ENCODE measurements around the gene ATP8B1. TPM values are rescaled to one million over a fixed set of nuclear protein-coding genes. Genes with fewer than 3 reads are reported as not detected.

The ATP8B1 gene
- total RNA-seq, 1 experiment from 2014 or later = 62.3 TPM

- H3K27me3 Mint-ChIP-seq (ENCODE audit: unreplicated experiment) = no peaks in the 10 kb centered on the region
- TF ChIP-seq CTCF (IDR thresholded peaks at IDR 0.05; ENCODE audit: unreplicated experiment) = no peak
- H3K9me3 Mint-ChIP-seq (ENCODE audit: low read depth, unreplicated experiment) = no peaks in the 10 kb centered on the region
- no peak overlapping the region for H3K4me3 Mint-ChIP-seq (ENCODE audit: low read depth, unreplicated experiment)
- intact Hi-C loops (cut with micrococcal nuclease; ENCODE audit: unreplicated experiment) = no loop called here
- H3K4me1 Mint-ChIP-seq (ENCODE audit: low read depth, unreplicated experiment) = peaks cover 35% of the 10 kb centered on the region
- H3K27ac Mint-ChIP-seq (ENCODE audit: unreplicated experiment) = peak overlapping the region; percentile 42
- DNase-seq = no peak
- peaks cover 27% of the 10 kb centered on the region for H3K36me3 Mint-ChIP-seq (ENCODE audit: insufficient read depth, unreplicated experiment)
- BruUV-seq (replicated peaks) = no TSS peak
- CTCF ChIA-PET = interaction anchor here (0.6 to 1.4 kb wide), 2 partner anchors 14 to 232 kb away, joined by 3 to 4 read pairs; no protein-coding TSS in a partner anchor
Observed at GRCh38 chr18:57806201-57806977, 3.3 kb upstream of the ATP8B1 start.

DNA sequence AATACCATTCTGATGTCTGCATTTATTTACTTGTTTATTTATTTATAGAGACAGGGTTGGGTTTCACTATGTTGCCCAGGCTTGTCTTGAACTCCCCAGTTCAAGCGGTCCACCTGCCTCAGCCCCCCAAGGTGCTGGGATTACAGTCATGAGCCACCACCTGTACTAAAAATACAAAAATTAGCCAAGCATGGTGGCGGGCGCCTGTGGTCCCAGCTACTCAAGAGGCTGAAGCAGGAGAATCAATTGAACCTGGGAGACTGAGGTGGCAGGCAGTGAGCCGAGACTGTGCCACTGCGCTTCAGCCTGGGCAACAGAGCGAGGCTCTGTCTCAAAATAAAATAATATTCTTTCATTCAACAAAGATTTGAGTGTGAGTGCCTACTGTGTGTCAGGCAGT, 2.0 kb upstream of the ATP8B1 start:
- no peaks in the 10 kb centered on the region for H3K27me3 Mint-ChIP-seq (ENCODE audit: unreplicated experiment)
- CTCF ChIA-PET = no interaction called here

DNA sequence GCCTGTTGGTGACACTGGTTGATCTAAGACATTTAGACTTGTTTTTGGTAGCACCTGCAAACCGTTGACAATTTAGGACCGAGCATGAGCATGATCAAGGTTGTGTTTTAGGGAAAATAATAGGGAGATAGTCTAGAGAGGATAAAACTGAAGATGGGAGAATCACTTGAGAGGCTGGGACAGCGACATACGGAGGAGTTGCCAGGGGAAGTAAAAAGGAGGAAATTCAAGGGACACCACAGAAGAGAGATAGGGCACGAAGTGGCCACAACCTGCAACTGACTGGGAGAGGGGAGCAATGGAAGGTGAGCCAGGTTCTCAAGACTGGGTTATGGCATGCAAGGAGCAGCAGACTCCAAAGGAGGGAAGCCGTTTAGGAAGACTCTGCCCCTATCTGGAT, 1.4 kb upstream of the ATP8B1 start:
- no peak for TF ChIP-seq CTCF (IDR thresholded peaks at IDR 0.05; ENCODE audit: unreplicated experiment)
- intact Hi-C loops (cut with micrococcal nuclease; ENCODE audit: unreplicated experiment) = no loop called here
- H3K27ac Mint-ChIP-seq (ENCODE audit: unreplicated experiment) = peak overlapping the region; percentile 9
- BruUV-seq (replicated peaks) = no TSS peak
- peak overlapping the region; percentile 96 for H3K4me3 Mint-ChIP-seq (ENCODE audit: low read depth, unreplicated experiment)
- no peaks in the 10 kb centered on the region for H3K27me3 Mint-ChIP-seq (ENCODE audit: unreplicated experiment)
- H3K4me1 Mint-ChIP-seq (ENCODE audit: low read depth, unreplicated experiment) = peaks cover 40% of the 10 kb centered on the region
- CTCF ChIA-PET = interaction anchor here (0.6 kb wide), 1 partner anchor 359 kb away, joined by 5 read pairs; no protein-coding TSS in a partner anchor
- H3K36me3 Mint-ChIP-seq (ENCODE audit: insufficient read depth, unreplicated experiment) = peaks cover 39% of the 10 kb centered on the region
- no peaks in the 10 kb centered on the region for H3K9me3 Mint-ChIP-seq (ENCODE audit: low read depth, unreplicated experiment)
- no peak for DNase-seq

More for the DNA sequence above, 2.0 kb upstream of the ATP8B1 start:
- H3K9me3 Mint-ChIP-seq (ENCODE audit: low read depth, unreplicated experiment) = no peaks in the 10 kb centered on the region
- no peak overlapping the region for H3K4me3 Mint-ChIP-seq (ENCODE audit: low read depth, unreplicated experiment)
- no peak for DNase-seq
- H3K27ac Mint-ChIP-seq (ENCODE audit: unreplicated experiment) = no peak overlapping the region
- peaks cover 39% of the 10 kb centered on the region for H3K36me3 Mint-ChIP-seq (ENCODE audit: insufficient read depth, unreplicated experiment)
- no TSS peak for BruUV-seq (replicated peaks)
- peaks cover 40% of the 10 kb centered on the region for H3K4me1 Mint-ChIP-seq (ENCODE audit: low read depth, unreplicated experiment)
- TF ChIP-seq CTCF (IDR thresholded peaks at IDR 0.05; ENCODE audit: unreplicated experiment) = no peak
- intact Hi-C loops (cut with micrococcal nuclease; ENCODE audit: unreplicated experiment) = no loop called here

- peak overlapping the region; percentile 87 for H3K27ac Mint-ChIP-seq (ENCODE audit: unreplicated experiment)
Observed at GRCh38 chr18:57802213-57803102, 657 bp downstream of the ATP8B1 start.

More at GRCh38 chr18:57802213-57803102, 657 bp downstream of the ATP8B1 start:
- no TSS peak for BruUV-seq (replicated peaks)
- no peaks in the 10 kb centered on the region for H3K27me3 Mint-ChIP-seq (ENCODE audit: unreplicated experiment)
- no peaks in the 10 kb centered on the region for H3K9me3 Mint-ChIP-seq (ENCODE audit: low read depth, unreplicated experiment)
- H3K36me3 Mint-ChIP-seq (ENCODE audit: insufficient read depth, unreplicated experiment) = peaks cover 39% of the 10 kb centered on the region
- intact Hi-C loops (cut with micrococcal nuclease; ENCODE audit: unreplicated experiment) = no loop called here
- H3K4me1 Mint-ChIP-seq (ENCODE audit: low read depth, unreplicated experiment) = peaks cover 40% of the 10 kb centered on the region
- no peak for DNase-seq
- no peak for TF ChIP-seq CTCF (IDR thresholded peaks at IDR 0.05; ENCODE audit: unreplicated experiment)
- CTCF ChIA-PET = interaction anchor here (1.1 to 1.7 kb wide), 2 partner anchors 10 to 21 kb away, joined by 3 read pairs; no protein-coding TSS in a partner anchor
- peak overlapping the region; percentile 96 for H3K4me3 Mint-ChIP-seq (ENCODE audit: low read depth, unreplicated experiment)
